Endothelial cell (in vitro differentiated cells): ENCODE measurements around the gene DENND10. TPM values are rescaled to one million over a fixed set of nuclear protein-coding genes. Genes with fewer than 3 reads are reported as not detected.

Source experiments
- DNase-seq: peaks from one replicate; pipeline ENCODE4 v3.0.0; 2021; ENCODE audit warnings: low spot score
- H3K27ac Mint-ChIP-seq: one replicate; pipeline ENCODE4 v1.8.0; 2021; ENCODE audit warnings: mixed read lengths, inconsistent platforms; ENCODE audit not compliant: unreplicated experiment
- H3K27me3 Mint-ChIP-seq: one replicate; pipeline ENCODE4 v1.8.0; 2021; ENCODE audit warnings: mild to moderate bottlenecking, moderate library complexity, mixed read lengths, inconsistent platforms; ENCODE audit not compliant: unreplicated experiment
- H3K36me3 Mint-ChIP-seq: one replicate; pipeline ENCODE4 v1.8.0; 2021; ENCODE audit warnings: mild to moderate bottlenecking, low read depth, mixed read lengths, inconsistent platforms; ENCODE audit not compliant: unreplicated experiment
- H3K4me1 Mint-ChIP-seq: one replicate; pipeline ENCODE4 v1.8.0; 2021; ENCODE audit warnings: mild to moderate bottlenecking, mixed read lengths, inconsistent platforms; ENCODE audit not compliant: unreplicated experiment
- H3K4me3 Mint-ChIP-seq: one replicate; pipeline ENCODE4 v1.8.0; 2021; ENCODE audit warnings: mild to moderate bottlenecking, mixed read lengths, inconsistent platforms; ENCODE audit not compliant: unreplicated experiment
- H3K9me3 Mint-ChIP-seq: one replicate; pipeline ENCODE4 v1.8.0; 2021; ENCODE audit warnings: mixed read lengths, inconsistent platforms; ENCODE audit not compliant: unreplicated experiment
- CTCF ChIP-seq: fragments of 200-600 bp; sonication (generic); IDR thresholded peaks from one replicate; pipeline ENCODE4 v1.5.0; 2021; ENCODE audit warnings: antibody characterized with exemption; ENCODE audit not compliant: unreplicated experiment
- total RNA-seq: library from RNA; stranded (reverse); fragmentation: NEBNext Ultra II Directional; extraction: Animal tissue kit (Norgen Biotek cat#: 25700); gene quantifications from one replicate; pipeline ENCODE4 v1.2.1, GENCODE V29; 2021; ENCODE audit not compliant: unreplicated experiment

Gene DENND10
- total RNA-seq, 1 donor from 2014 or later = 40.6 TPM

- Mint-ChIP-seq H3K27me3 (peaks cover 5% of the 10 kb centered on the region), H3K9me3 (no peaks in the 10 kb centered on the region), H3K4me3 (peak overlapping the region; percentile 6), H3K36me3 (peaks cover 7% of the 10 kb centered on the region), H3K4me1 (peaks cover 16% of the 10 kb centered on the region), H3K27ac (no peak overlapping the region)
- no peak for TF ChIP-seq CTCF
- DNase-seq = no peak
Observed at GRCh38 chr10:119161680-119162451, 58.0 kb downstream of the DENND10 start.

GRCh38 chr10:119162452-119163092, 58.7 kb downstream of the DENND10 start:
- Mint-ChIP-seq H3K9me3 (no peaks in the 10 kb centered on the region), H3K36me3 (peaks cover 12% of the 10 kb centered on the region), H3K27me3 (peaks cover 5% of the 10 kb centered on the region), H3K27ac (no peak overlapping the region), H3K4me1 (peaks cover 22% of the 10 kb centered on the region), H3K4me3 (peak overlapping the region; percentile 6)
- no peak for TF ChIP-seq CTCF
- no peak for DNase-seq

- peak within 1 kb of the TSS; percentile 67 for H3K27ac Mint-ChIP-seq
- no peaks in the 10 kb centered on the region for H3K9me3 Mint-ChIP-seq
- H3K4me3 Mint-ChIP-seq = peak within 1 kb of the TSS; percentile 86
- H3K4me1 Mint-ChIP-seq = peaks cover 22% of the 10 kb centered on the region
- H3K36me3 Mint-ChIP-seq = peaks cover 26% of the 10 kb centered on the region
- peaks cover 5% of the 10 kb centered on the region for H3K27me3 Mint-ChIP-seq
- peak; percentile 70 for DNase-seq
- TF ChIP-seq CTCF = no peak
Observed at GRCh38 chr10:119165171-119166117, 61.5 kb downstream of the DENND10 start, which contains the start of gene SFXN4. TSS of gene SFXN4 (minus strand) at chr10:119165714. CDS start at chr10:119165647, 67 bp downstream.

GRCh38 chr10:119166118-119166500, 62.2 kb downstream of the DENND10 start:
- H3K4me1 Mint-ChIP-seq = peaks cover 22% of the 10 kb centered on the region
- no peak for DNase-seq
- H3K4me3 Mint-ChIP-seq = peak overlapping the region; percentile 86
- H3K9me3 Mint-ChIP-seq = no peaks in the 10 kb centered on the region
- peaks cover 5% of the 10 kb centered on the region for H3K27me3 Mint-ChIP-seq
- no peak overlapping the region for H3K27ac Mint-ChIP-seq
- no peak for TF ChIP-seq CTCF
- peaks cover 26% of the 10 kb centered on the region for H3K36me3 Mint-ChIP-seq
